NCI-H82 treated with DMSO at 0.1 percent for 48 hours (cell line): ENCODE results near the gene BBS4.
"Not testable (repeated sequence)": the region's sequence is repeated elsewhere in the genome, so short reads cannot be mapped to it uniquely, and the experiment has no call there.

ENCODE experiments used
- DNase-seq: peaks from one replicate; lab custom pipeline; 2025; ENCODE audit not compliant: unreplicated experiment; lab: John Stamatoyannopoulos, UW

Gene BBS4, protein sequence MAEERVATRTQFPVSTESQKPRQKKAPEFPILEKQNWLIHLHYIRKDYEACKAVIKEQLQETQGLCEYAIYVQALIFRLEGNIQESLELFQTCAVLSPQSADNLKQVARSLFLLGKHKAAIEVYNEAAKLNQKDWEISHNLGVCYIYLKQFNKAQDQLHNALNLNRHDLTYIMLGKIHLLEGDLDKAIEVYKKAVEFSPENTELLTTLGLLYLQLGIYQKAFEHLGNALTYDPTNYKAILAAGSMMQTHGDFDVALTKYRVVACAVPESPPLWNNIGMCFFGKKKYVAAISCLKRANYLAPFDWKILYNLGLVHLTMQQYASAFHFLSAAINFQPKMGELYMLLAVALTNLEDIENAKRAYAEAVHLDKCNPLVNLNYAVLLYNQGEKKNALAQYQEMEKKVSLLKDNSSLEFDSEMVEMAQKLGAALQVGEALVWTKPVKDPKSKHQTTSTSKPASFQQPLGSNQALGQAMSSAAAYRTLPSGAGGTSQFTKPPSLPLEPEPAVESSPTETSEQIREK

DNA sequence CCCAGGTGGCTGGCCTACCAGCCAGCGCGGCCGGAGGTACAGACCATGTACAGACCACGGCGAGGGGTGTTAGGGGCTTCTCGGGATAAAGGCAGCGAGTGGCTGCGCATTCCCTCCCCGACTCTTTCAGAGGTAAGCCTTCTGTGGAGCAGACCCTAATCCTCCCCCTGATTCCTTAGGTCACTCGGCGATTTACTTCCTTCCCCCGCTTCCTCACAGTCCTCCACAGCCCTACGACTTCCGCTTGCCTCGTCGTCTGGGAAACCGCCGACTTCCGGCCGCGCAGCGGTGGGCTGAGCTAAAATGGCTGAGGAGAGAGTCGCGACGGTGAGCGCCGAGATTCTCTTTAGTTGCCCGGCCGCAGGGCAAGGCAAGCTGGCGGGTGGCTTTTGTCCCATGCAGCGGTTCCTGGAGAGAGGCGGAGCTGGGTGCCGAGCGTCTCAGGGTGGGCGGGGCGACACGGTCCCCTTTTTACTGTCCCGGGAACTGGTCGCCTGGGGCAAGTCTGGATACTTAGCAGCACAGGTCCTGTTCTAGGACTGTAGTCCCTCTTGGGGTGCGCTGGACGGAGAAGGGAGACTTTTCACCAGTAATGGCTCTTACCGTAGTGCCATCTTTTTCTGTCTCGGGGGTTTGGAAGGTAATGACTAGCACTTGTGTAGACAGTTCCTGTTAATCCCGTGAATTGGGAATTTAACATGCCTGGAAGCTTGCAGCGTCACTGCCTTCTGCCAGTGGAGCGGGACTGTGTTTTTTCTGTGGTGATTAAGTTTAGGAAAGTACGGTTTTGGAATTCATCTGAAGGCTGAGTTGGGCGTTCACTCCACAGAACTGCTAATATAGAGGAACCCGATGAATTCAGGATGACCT lies at the start of gene BBS4, which contains the start of gene HIGD2B:
Gene BBS4 (plus strand): TSS at position 283 of the 870 bp plus-strand sequence. CDS start 21 bp downstream, at position 304.
Gene HIGD2B (minus strand): TSS at position 258 of the 870 bp plus-strand sequence. CDS start 9,808 bp downstream, outside the sequence.
- no peak for DNase-seq

DNA sequence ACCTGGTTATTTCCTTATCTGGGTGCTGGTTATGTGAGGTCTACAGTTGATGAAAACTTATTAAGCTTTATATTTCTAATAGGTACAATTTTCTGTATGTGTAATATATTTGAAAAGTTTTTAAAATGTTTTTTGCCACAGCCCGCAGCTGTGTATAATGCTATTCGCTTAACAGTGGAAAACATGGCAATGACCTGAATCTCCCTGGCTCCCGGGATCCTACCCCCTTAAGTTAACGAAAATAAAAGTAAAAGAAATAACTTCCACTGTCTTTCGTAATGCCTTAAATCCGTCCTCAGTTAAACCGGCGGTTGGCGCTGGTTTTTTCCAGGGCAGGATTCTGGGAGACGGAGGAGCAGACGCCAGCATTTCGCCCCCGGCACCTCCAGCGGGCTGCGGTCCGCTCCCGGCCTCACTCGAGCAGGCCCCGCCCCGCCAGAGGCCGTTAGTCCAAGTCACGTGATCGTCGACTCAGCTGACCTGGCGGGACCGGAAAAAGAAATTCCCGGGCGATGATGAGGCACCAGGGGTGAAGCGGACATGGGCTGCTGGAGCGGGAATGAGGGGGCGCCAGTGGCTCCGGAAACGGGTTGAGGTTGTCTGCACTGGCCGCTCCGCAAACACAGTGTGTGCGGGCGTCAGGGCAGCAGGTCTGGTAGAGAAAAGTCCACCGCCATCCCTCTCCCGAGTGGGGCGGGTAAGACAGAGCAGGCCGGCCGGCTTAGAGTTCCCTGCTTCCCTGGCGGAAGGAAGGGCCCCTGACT lies 49.3 kb upstream of the BBS4 start:
- not testable (repeated sequence) for DNase-seq

DNA sequence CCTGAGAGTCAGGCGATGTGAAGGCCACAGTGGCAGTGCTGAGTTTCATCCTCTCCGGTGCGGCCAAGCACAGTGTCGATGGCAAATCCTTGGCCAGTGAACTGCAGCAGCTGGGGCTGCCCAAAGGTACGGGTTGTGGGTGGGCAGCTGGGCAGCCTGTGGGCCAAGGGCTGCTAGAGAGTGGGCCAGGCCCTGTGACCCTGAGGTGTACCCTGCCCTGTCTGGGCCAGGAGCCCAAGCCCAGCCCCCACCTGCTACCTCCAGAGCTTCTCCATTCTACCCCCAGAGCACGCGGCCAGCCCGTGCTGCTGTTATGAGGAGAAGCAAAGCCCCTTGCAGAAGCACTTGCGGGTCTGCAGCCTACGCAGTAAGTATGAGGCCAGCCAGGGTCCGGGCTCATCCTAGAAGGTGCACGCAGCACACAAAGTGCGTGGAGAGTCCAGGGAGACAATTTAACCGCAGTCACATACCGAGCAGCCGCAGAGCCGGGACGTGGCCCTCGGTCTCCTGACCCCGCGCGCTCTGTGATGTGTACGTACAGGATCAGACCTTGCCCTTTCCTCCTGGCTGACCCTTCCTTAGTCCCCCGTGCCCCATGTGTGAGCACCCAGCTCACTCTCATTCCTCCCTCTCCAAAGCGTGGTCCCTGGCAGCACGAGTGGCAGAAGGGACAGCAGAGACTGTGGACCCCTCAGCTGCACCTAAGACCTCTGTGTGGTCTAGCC lies 46.1 kb upstream of the BBS4 start:
- DNase-seq = not testable (repeated sequence)

DNA sequence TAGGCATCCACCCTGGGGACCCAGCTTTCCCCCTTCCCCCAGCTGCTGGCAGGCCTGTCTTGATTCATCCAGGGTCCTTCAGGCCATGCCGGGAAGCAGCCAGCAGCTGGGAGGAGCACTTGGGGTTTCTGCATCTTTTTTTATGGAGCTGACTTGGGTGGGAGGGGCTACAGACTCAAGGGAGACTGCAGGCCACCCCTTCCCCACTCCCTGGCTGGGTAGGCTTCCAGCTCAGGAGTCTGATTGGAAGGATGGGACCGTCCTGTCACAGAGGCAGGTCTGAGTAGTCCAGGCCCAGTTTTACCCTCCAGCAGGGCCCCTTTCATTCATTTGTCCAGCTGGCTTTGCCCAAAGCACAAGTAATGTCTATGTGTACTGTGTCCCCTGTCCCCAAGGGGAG lies 43.7 kb upstream of the BBS4 start:
- DNase-seq = not testable (repeated sequence)

DNA sequence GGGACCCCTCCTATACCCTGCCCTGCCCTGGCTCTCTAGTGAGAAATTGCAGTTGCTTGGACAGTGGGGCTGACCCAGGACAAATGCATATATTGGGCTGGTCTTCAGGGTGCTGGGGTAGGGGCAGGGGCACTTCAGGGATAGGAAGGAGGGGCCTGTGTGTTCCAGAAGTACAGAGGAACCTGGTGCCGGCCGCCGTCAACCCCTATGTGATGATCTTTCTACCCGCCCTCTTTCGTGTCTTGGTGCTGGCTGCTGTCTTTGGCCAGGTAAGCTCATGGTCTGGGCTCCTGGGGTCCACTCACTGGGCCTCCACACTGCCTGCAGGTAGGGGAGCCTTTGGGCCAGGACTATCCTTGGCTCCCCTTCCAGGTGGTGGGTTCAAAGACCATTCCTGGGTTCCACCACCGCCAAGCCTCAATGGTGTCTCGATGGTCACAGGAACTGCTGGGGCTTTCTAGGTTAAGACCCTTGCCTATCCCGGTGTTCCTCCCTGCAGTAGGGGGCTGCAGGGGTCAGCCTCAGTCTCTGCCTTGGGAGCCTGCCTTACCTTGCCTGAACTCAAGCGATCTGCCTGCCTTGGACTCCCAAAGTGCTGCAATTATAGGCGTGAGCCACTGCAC lies 37.3 kb upstream of the BBS4 start:
- DNase-seq = not testable (repeated sequence)

DNA sequence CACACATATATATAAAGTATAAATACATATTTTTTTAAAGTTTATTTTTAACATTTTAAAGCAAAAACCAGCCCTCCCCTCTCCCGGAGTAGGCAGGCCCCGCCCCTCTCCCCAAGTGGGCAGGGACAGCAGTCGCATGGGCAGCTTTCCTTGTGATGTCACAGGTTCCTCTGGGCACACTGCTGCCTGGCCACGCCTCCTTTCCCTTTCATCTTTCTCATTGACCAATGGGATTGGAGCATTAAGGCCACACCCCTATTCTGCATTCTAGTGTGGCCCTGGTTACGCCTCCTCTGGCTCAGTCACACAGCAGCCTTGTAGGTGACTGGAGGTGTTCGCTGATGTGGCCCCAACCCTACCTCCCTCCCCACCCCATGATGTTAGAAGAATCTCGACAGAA lies 31.6 kb upstream of the BBS4 start, which contains the start of gene GOLGA6B:
Gene GOLGA6B (plus strand): TSS at position 301 of the 400 bp plus-strand sequence. CDS start 41 bp downstream, at position 342.
- DNase-seq = not testable (repeated sequence)

DNA sequence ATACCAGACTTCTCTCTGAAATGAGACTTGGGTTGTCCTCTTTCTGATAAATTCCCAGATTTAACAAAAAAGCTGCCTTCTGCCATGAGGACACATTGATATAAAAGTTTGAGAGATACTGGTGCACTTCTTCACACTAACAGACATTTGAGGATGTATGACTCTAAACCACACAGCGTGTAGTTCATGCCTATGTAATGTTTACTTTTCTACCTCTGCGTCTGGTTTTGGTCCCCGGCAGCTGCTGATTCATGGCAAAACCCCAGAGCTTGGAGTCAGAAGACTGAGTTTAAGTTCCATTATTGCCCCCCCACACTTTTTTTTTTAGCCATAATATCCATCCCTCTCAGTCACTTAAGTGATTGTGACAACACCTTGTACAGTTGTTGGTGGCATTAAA lies 30.0 kb upstream of the BBS4 start:
- not testable (repeated sequence) for DNase-seq

DNA sequence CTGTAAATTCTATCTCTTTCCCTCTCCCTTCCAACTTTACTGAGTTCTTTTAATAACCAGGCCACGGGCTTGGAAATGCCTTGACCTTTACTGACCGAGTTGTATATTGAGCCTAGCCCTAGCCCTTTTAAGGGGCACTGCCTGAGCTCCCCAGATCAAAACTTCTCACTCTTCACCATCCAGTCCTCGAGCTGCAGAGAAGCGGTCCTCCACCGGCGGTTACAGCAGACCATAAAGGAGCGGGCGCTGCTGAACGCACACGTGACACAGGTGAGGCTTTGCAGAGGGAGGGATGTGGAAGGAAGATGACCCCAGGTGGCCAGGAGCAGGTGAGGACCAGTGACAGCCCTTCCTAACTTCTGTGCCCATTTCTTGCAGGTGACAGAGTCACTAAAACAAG lies 24.9 kb upstream of the BBS4 start:
- not testable (repeated sequence) for DNase-seq

DNA sequence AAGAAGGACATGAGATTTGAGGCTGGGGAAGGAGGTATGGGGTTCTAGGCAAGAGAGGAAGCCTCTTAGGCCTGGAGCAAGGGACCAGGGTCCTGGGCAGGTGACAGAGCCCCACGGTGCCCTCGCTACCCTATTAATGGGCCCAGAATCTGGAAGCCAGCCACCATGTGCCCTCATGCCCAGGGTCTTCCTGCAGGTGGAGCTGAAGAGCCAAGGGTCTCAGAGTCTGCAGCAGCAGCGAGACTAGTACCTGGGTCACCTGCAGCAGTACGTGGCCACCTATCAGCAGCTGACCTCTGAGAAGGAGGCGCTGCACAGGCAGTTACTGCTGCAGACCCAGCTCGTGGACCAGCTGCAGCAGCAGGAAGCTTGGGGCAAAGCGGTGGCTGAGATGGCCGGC lies 22.1 kb upstream of the BBS4 start:
- not testable (repeated sequence) for DNase-seq

DNA sequence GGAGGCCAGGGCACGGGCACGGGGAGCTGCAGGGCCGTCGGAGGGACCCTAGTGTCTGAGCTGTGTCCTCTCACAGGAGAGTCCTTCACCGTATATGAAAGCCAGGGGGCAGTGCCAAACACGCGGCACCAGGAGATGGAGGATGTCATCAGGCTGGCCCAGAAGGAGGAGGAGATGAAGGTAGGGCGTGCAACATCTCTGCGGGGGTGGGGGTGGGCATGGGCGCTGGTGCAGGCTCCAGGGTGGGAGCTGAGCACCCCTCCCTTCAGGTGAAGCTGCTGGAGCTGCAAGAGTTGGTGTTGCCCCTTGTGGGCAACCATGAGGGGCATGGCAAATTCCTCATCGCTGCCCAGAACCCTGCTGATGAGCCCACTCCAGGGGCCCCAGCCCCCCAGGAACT lies 20.3 kb upstream of the BBS4 start:
- DNase-seq = not testable (repeated sequence)

DNA sequence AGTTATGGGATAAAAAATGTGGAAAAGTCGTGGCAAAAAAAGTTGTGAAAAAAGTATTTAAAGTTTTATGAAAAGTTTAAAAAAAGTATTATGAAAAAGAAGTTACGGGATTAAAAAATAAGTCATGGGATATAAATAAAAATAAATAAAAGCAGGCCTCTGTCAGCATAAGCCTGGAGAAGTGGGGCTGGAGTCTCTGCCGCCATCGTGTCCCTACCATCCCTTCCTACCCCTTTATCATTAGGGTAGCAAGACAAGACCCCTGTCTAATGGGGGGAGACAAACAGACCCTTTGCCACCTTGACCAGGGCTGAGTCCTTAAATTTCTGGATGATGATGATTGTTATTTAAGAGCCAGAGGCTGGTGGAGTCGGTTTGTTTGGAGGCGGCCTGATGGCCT lies 16.2 kb upstream of the BBS4 start:
- DNase-seq = not testable (repeated sequence)

DNA sequence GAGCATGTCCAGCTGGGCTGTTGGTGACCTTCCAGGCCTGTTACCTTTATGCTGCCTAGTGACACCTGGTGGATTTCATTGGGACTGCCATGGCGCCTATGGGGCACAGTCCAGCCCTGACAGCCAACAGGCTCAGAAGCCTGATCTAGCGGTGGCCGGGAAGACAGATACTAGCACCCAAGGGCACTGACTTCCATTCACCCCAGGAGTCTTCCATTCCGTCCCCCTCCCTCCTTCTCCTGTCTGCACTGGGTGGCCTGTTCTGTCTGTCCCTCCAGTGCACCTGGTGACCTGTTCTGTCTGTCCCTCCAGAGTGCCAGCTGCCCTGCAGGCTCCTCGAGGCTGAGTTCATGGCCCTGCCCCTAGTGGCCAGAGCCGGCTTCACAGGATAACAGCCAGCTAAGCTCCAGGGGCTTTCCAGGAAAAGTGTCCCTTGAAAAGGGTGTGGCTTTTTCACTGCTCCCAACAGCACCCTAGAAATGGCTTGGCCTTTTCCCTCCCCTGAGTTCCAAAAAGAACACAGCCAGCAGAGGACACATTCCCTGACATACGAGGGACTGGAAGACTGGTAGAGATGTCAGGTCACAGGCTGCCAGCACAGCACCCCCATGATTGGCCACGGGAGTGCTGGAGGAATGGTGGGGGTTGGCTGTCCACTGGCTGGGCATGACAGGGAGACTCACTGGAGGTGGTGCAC lies 15.2 kb upstream of the BBS4 start:
- DNase-seq = not testable (repeated sequence)

DNA sequence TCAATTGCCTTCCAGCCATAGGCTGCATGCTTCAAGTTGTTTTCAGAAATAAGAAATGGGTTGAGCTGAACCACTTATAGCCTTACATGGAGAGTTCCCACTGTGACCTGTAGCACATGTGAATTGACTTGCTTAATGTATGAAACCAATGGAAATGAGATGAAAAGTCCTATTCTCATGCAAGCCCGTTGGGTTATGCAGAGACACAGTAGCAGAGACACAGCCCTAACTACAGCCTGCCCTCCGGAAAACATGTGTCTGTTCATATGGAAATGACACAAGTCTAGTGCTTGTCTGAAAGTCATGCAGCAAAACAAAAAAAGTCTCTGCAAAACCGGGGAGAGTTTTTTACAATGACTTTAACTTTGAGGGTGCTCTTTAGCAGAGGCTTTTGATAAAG lies 14.5 kb upstream of the BBS4 start:
- no peak for DNase-seq

DNA sequence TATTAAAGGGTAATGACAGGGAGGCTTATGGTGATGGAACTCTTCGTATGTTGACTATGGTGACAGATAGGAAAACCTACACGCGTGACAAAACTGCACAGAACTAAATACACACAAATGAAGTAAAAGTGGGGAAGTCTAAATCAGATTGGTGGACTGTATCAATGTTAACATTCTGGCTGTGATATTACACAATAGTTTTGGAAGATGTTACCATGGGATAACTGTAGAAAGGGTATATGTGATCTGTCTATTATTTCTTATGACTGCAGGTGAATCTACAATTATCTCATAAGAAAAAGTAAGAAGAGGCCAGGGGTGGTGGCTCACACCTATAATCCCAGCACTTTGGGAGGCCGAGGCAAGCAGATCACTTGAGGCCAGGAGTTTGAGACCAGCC lies 9.2 kb upstream of the BBS4 start:
- no peak for DNase-seq

DNA sequence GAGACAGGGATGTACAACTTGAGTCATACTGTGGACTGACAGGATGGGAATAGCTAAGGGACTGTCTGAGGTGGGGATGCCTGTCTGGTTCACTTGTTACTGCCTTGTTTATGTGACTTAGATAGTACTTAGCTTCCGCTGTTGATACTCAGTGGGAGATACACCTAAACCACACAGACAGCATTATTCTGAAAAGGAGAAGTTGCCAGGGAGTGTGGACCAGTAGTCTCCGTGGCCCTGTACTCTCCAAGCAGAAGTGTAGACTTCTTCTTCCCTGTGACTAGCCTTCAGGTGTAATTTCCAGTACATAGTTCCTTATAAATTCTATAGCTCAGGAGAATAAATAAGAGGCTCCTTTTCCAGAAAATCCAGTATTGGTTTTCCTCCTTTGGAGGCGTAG lies 5.1 kb upstream of the BBS4 start:
- no peak for DNase-seq

DNA sequence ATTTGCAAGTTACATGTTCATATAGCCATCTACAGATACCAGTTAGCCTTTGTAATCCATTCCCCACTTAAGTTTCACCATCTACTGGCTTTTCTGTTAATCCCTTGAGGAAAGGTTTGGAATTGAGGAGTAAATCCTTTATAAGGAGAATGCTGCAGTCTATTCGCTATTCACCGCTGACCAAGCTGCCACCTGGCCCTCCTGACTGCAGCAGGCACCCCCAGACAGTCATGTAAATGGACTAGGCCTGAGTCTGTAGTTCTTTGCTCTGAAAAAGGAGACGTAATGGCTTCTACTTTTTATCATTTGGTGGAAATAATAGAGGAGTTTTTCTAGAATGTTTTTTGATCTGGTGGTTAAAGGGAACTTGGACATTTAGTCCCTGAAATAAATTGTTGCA lies 3.2 kb upstream of the BBS4 start:
- no peak for DNase-seq

DNA sequence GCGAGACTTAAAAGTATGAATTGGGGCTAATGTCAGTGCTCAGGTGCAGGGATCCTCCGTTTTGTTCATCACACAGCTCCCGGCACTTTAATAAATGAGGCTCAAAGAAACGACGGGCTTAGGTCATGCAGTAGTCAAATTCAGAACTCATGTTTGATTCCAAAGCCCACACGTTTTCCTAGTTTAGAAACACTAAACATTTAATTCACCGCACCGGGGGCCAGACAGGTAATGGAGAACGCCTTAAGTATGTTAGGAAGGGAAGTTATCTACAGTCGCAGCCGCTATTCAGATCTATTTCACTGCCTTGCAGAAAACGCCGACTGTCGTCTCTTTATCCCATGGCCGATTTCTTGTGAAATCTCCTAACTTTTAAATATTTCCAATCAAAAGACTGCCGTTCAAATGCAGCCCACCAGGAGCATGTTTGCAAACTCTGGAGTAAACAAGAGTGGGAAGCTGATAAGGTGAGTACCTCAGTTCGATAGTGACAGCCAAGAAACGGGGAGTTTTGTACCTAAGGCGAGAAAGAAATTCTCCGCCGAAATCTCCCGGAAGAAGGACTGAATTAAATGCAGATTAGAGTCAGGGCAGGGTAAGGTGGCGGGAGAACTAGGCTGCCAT lies 594 bp upstream of the BBS4 start:
- DNase-seq = no peak

DNA sequence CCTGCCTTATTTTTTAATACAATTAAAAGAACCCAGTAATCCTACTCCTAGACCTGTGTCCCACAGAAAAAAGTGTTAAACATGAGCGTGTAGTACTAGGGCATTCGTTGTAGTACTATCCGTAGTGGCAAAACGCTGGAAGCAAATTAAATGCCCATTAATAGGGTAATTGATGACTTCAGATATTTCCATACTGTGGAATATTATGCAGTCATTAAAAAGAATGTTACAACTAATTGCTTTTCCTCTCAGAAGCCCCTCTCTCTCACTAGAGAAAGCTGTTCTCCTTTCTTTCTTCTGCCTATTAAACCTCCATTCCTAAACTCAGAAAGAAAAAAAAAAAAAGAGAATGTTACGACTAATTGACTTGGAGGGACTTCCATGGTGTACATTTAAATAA lies 2.7 kb downstream of the BBS4 start:
- DNase-seq = no peak

DNA sequence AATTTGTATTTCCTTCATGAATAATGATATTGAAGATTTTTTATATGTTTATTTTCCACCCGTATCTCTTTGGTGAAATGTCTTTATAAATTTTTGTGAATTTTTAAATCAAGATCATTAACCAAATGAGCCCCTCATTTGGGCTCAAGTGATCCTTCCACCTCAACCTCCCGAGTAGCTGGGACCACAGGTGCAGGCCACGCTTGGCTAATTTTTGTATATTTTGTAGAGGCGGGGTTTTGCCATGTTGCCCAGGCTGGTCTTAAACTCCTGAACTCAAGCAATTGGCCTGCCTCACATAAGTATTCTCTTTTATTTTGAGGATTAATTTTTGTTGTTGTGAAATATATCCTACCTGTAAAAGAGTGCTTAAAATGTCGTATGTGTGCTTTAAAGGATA lies 4.9 kb downstream of the BBS4 start:
- no peak for DNase-seq
